OCI-M1 (cell line): ENCODE data around the gene ARHGAP6.
A peak's percentile ranks its signal among the peaks of the same experiment; 100 is the strongest.
"Not testable (repeated sequence)": the region's sequence is repeated elsewhere in the genome, so short reads cannot be mapped to it uniquely, and the experiment has no call there.

Experiments used
- DNase-seq: peaks from one replicate; lab custom pipeline; 2025; lab: John Stamatoyannopoulos, UW

Gene ARHGAP6

GRCh38 chrX:11146411-11146810, 519.3 kb downstream of the ARHGAP6 start:
- no peak for DNase-seq

DNA sequence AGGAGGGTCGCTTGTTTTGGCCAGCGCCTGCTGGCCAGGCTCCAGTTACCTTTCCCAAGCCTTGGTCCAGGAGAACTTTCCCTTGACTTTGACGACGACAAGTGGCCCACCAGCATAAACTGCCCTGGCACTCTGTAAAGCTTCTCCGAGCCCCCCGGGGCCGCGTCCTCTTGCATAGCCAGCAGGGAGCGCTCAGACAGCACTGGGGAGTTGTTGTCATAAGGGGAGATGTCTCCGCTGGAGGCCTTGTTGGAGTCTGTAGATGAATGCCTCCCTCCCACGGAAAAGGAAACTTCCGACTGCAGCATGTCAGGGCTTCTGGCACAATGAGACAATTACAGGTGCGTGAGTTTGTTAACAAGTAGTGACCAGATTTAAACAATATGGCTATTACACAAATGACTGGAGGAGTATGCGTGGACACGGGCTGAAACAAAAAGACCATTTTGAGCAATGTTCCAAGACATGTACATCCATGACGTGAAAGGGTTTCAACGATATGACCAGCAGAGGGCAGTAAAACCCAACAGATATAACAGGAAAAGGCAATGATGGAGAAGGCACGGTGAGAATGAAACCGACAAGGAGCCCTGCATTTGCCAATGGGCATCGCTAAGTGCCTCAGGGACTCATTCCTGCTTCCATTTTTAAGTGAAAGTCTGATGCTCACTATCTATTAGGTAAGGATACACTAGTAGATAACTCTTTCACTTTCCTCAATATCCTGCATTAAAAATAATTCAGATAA, 521.6 kb downstream of the ARHGAP6 start:
- peak; percentile 87 for DNase-seq

- no peak for DNase-seq
These were observed 527.0 kb downstream of the ARHGAP6 start for GRCh38 chrX:11138498-11139390.

DNA sequence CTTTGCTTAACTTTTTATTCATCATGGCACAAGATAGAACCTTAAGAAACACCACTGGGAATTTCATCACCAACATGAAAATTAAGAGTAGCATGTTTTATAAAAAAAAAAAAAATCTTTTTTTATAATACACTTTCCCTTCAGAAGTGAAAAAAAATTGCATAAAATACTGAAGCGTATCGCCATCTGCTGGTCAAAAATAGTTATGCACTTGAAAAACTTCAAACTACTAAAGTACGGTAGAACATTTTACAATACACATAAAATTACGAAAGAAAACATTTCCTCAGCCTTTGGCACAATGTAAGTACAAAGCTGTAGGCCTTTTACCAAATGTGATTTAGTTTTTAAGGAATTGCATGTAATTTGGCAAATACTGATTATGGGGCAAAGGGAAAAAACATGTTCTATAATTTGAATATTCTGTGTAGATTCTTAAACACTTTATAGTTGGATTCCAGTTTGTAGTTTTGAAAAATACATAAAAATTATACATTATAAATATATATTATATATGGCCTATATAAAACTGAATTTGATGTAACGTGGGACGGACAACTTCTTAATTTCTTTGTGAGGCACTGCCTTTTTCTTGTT, 528.1 kb downstream of the ARHGAP6 start:
- peak; percentile 68 for DNase-seq

- DNase-seq: peak; percentile 70
These were observed 530.0 kb downstream of the ARHGAP6 start for GRCh38 chrX:11135564-11136185.

- DNase-seq: peak; percentile 1
These were observed 534.6 kb downstream of the ARHGAP6 start for GRCh38 chrX:11131146-11131545.

GRCh38 chrX:11130136-11130535, 535.6 kb downstream of the ARHGAP6 start:
- no peak for DNase-seq

- no peak for DNase-seq
These were observed 536.1 kb downstream of the ARHGAP6 start for GRCh38 chrX:11129534-11130105.

DNA sequence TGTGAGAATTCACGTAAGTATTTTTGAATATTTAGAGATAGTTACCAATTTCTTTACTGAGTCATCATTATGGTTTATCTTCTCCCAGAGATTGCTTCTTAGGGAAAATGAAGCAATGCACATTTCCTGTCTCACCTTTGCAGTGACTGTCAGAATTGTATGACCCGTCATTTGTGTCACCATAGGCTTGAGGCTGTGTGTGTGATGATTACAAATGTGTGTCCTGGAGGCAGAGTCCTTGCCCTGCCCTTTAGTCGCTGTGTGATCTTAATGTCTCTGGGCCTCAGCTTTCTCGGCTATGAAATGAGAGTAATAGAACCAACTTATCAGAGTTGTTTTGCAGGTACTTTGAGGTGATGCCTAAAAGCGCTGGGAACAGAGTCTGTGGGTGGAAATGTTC, 540.7 kb downstream of the ARHGAP6 start:
- no peak for DNase-seq

DNA sequence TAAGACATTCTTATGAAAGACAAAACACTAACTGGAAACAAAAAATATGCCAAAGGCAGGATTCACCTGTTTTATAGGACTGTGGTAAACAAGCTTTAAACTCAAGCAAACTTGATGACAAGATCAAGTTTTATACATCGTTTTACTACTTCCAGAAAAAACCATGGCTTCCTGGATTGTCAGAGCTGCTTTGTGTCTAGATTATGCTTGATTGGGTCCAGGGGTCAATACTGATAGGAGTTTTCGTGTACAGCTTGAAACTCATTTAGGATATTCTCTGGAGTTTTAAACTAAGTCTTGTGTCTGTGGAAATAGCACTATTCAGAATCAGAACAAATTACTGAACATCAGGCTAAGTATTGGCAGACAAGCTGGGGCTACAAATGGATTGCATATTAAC, 541.6 kb downstream of the ARHGAP6 start:
- DNase-seq: no peak

DNA sequence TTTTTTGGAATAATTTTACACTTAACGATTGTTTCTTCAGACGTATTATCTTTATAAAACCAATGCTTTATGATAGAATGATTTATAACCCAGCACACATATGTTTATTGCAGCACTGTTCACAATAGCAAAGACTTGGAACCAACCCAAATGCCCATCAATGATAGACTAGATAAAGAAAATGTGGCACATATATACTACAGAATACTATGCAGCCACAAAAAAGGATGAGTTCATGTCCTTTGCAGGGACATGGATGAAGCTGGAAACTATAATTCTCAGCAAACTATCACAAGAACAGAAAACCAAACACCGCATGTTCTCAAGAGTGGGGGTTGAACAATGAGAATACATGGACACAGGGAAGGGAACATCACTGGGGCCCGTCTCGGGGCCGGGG, 542.6 kb downstream of the ARHGAP6 start:
- DNase-seq: not testable (repeated sequence)

GRCh38 chrX:11119313-11119943, 546.3 kb downstream of the ARHGAP6 start:
- DNase-seq: no peak

- no peak for DNase-seq
These were observed 548.0 kb downstream of the ARHGAP6 start for GRCh38 chrX:11117745-11118144.

GRCh38 chrX:11113731-11114130, 552.0 kb downstream of the ARHGAP6 start:
- no peak for DNase-seq

- DNase-seq: no peak
These were observed 553.8 kb downstream of the ARHGAP6 start for GRCh38 chrX:11111947-11112346.

DNA sequence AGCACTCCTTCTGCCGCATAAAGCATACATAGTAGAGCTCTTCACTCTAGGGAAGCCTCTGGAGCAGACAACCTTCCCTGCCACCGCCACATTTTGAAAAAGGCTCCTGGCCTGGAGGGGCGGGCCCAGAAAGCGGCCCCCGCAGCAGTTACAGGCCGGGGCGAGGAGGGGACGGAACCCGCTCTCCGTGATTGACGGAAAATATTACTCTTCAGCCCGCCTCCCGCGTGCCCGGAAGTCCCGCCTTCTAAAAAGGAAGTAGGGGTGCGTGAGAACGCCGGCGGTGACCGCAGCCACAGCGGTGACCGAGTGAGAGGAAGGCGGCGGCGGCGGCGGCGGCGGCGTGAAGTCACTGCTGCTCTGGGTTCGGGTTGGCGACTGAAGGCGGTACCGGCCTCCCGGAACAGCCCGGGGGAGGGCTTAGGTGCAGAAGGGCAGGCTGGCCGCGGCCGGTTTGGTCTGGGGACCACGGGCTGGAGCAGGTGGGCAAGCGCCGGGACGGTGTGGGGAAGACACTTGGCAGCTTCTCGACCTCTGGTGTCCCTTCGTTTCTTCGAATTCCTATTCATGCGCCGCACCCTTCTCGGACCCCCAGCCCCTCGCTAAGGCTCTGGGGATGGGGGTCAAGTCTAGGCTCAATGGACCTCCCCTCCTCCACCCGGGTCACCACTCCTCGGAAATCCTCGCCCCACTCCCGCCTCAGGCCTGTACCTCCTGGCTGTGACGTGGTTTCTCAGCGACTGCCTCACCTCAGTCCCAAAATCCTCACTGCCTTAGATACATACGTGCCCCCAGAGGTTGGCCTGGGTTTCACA, 554.5 kb downstream of the ARHGAP6 start, which contains the start of gene HCCS:
Gene HCCS, plus strand, starts transcription at position 296 of the 815 bp plus-strand sequence. CDS start 729 bp downstream, outside the sequence.
- DNase-seq: peak; percentile 92

DNA sequence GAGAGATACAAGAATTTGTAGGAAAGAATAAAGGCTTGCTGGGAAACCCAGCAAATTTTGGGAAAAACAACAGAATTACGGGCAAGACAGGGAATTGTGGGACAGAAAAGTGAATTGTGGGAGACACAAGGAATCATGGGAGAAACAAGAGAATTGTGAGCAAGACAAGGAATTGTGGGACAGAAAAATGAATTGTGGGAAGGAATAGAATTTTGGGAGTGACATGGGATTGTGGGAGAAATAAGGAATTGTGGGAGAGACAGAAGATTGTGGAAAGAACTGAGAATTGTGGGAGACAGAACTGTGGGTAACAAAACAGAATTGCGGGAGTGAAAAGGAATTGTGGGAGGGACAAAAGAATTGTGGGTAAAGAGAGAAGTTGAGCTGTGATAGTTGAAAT, 555.8 kb downstream of the ARHGAP6 start:
- no peak for DNase-seq

GRCh38 chrX:11108253-11108941, 557.3 kb downstream of the ARHGAP6 start:
- DNase-seq: no peak

GRCh38 chrX:11105080-11105479, 560.6 kb downstream of the ARHGAP6 start:
- no peak for DNase-seq

DNA sequence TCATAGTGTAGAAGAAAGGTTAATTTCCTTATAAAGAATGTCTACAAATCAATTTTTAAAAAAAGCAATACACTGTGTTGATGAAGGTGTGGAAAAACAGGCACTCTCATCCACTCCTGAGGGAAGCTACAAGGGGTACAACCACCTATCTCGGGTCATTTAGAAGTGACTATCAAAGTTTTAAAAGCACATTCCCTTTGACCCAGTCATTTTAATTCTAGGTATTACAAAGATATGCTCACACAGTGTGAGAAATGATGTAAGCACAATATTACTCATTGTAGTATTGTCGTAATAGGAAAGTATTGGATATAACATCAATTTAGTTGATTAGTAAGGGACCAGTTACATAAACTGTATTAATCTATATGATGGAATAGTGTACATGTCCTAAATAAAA, 562.0 kb downstream of the ARHGAP6 start:
- no peak for DNase-seq
